Effector memory CD8-positive, alpha-beta T cell (primary cell): ENCODE data around the gene FLOT1.
"Not testable (repeated sequence)": the region's sequence is repeated elsewhere in the genome, so short reads cannot be mapped to it uniquely, and the experiment has no call there.

ENCODE experiments used
- ATAC-seq: fragments of 150-1000 bp; cut with Tn5 transposase; replicated peaks from 2 replicates; pipeline ENCODE4 v1.10.0; 2021; ENCODE audit warnings: mild to moderate bottlenecking, moderate library complexity
- DNase-seq, 3 experiments: peaks; one replicate each; pipeline ENCODE4 v3.0.0; 2021
- H3K27ac Mint-ChIP-seq, 2 donors: one replicate each; pipeline ENCODE4 v1.8.0; 2022; ENCODE audit warnings: mild to moderate bottlenecking in 2 of 2, mixed read lengths in 2 of 2, moderate library complexity in 2 of 2
- H3K27me3 Mint-ChIP-seq, 2 donors: one replicate each; pipeline ENCODE4 v1.8.0; 2022; ENCODE audit warnings: mixed read lengths in 2 of 2
- H3K36me3 Mint-ChIP-seq: one replicate; pipeline ENCODE4 v1.8.0; 2022; ENCODE audit warnings: mild to moderate bottlenecking, moderate library complexity, mixed read lengths; ENCODE audit not compliant: insufficient read depth
- H3K4me1 Mint-ChIP-seq, 2 donors: one replicate each; pipeline ENCODE4 v1.8.0; 2022; ENCODE audit warnings: low read depth in 2 of 2, mixed read lengths in 2 of 2
- H3K4me3 Mint-ChIP-seq, 2 donors: one replicate each; pipeline ENCODE4 v1.8.0; 2022; ENCODE audit warnings: mild to moderate bottlenecking in 2 of 2, mixed read lengths in 2 of 2, moderate library complexity in 2 of 2
- H3K9me3 Mint-ChIP-seq, 2 donors: one replicate each; pipeline ENCODE4 v1.8.0; 2022; ENCODE audit warnings: mixed read lengths in 2 of 2

The FLOT1 gene

GRCh38 chr6:30775104-30775503 is 32.6 kb upstream of the FLOT1 start:
- Mint-ChIP-seq H3K4me3 (no peak overlapping the region), H3K36me3 (no peaks in the 10 kb centered on the region), H3K9me3 (no peaks in the 10 kb centered on the region), H3K27me3 (no peaks in the 10 kb centered on the region), H3K27ac (no peak overlapping the region), H3K4me1 (peaks cover 2 to 5% of the 10 kb centered on the region in 2 donors)
- ATAC-seq: no peak
- no peak for DNase-seq

GRCh38 chr6:30774701-30775100 is 32.2 kb upstream of the FLOT1 start:
- H3K36me3 Mint-ChIP-seq: peaks cover under 1% of the 10 kb centered on the region
- DNase-seq (no peak), ATAC-seq (no peak)
- no peak overlapping the region for H3K4me3 Mint-ChIP-seq
- peaks cover 6 to 9% of the 10 kb centered on the region in 2 donors for H3K4me1 Mint-ChIP-seq
- H3K27ac Mint-ChIP-seq: no peak overlapping the region
- H3K9me3 Mint-ChIP-seq: no peaks in the 10 kb centered on the region
- H3K27me3 Mint-ChIP-seq: no peaks in the 10 kb centered on the region

- no peak overlapping the region for H3K4me3 Mint-ChIP-seq
- peaks cover 2% of the 10 kb centered on the region for H3K36me3 Mint-ChIP-seq
- no peak overlapping the region for H3K27ac Mint-ChIP-seq
- H3K27me3 Mint-ChIP-seq: no peaks in the 10 kb centered on the region
- no peaks in the 10 kb centered on the region for H3K9me3 Mint-ChIP-seq
- ATAC-seq: no peak
- DNase-seq: no peak
- peaks cover 20 to 24% of the 10 kb centered on the region in 2 donors for H3K4me1 Mint-ChIP-seq
Observed at GRCh38 chr6:30770592-30770991, 28.1 kb upstream of the FLOT1 start.

GRCh38 chr6:30769853-30770524 is 27.5 kb upstream of the FLOT1 start:
- no peak for ATAC-seq

GRCh38 chr6:30769088-30769852 is 26.8 kb upstream of the FLOT1 start:
- H3K4me3 Mint-ChIP-seq: peak overlapping the region; percentile 60 to 66
- ATAC-seq (peak; percentile 84), DNase-seq (peak; percentile 16 to 27 (median 21))
- peak overlapping the region; percentile 82 to 85 for H3K27ac Mint-ChIP-seq
- peaks cover 21 to 24% of the 10 kb centered on the region in 2 donors for H3K4me1 Mint-ChIP-seq
- H3K27me3 Mint-ChIP-seq: no peaks in the 10 kb centered on the region
- no peaks in the 10 kb centered on the region for H3K9me3 Mint-ChIP-seq
- peaks cover 2% of the 10 kb centered on the region for H3K36me3 Mint-ChIP-seq

More at GRCh38 chr6:30769853-30770524, 27.5 kb upstream of the FLOT1 start:
- H3K27ac Mint-ChIP-seq: peak overlapping the region; percentile 82 to 85
- H3K36me3 Mint-ChIP-seq: peaks cover 2% of the 10 kb centered on the region
- peaks cover 20 to 24% of the 10 kb centered on the region in 2 donors for H3K4me1 Mint-ChIP-seq
- no peaks in the 10 kb centered on the region for H3K9me3 Mint-ChIP-seq
- H3K27me3 Mint-ChIP-seq: no peaks in the 10 kb centered on the region
- peak overlapping the region; percentile 60 to 66 for H3K4me3 Mint-ChIP-seq
- DNase-seq: no peak

- peaks cover 27 to 29% of the 10 kb centered on the region in 2 donors for H3K4me1 Mint-ChIP-seq
- H3K4me3 Mint-ChIP-seq: peak overlapping the region; percentile 60 to 66
- H3K9me3 Mint-ChIP-seq: no peaks in the 10 kb centered on the region
- peaks cover 2% of the 10 kb centered on the region for H3K36me3 Mint-ChIP-seq
- ATAC-seq: peak; percentile 47
- DNase-seq: no peak
- peaks cover 0 to 3% of the 10 kb centered on the region in 2 donors for H3K27me3 Mint-ChIP-seq
- peak overlapping the region; percentile 82 to 85 for H3K27ac Mint-ChIP-seq
Observed at GRCh38 chr6:30768634-30769087, 26.2 kb upstream of the FLOT1 start.

GRCh38 chr6:30767944-30768301 is 25.4 kb upstream of the FLOT1 start:
- H3K36me3 Mint-ChIP-seq: peaks cover 2% of the 10 kb centered on the region
- DNase-seq (no peak), ATAC-seq (no peak)
- peak overlapping the region in 1 of 2 donors; percentile 82 for H3K27ac Mint-ChIP-seq
- peaks cover 28 to 30% of the 10 kb centered on the region in 2 donors for H3K4me1 Mint-ChIP-seq
- H3K9me3 Mint-ChIP-seq: no peaks in the 10 kb centered on the region
- H3K4me3 Mint-ChIP-seq: peak overlapping the region in 1 of 2 donors; percentile 39
- H3K27me3 Mint-ChIP-seq: peaks cover 0 to 8% of the 10 kb centered on the region in 2 donors

GRCh38 chr6:30767158-30767943 is 24.9 kb upstream of the FLOT1 start:
- Mint-ChIP-seq H3K36me3 (peaks cover 2% of the 10 kb centered on the region), H3K27me3 (peaks cover 0 to 8% of the 10 kb centered on the region in 2 donors), H3K4me3 (no peak overlapping the region), H3K9me3 (no peaks in the 10 kb centered on the region), H3K27ac (no peak overlapping the region), H3K4me1 (peaks cover 28 to 30% of the 10 kb centered on the region in 2 donors)
- no peak for DNase-seq
- no peak for ATAC-seq

GRCh38 chr6:30766461-30767157 is 24.1 kb upstream of the FLOT1 start:
- H3K4me1 Mint-ChIP-seq: peaks cover 28 to 30% of the 10 kb centered on the region in 2 donors
- no peak overlapping the region for H3K4me3 Mint-ChIP-seq
- peaks cover 0 to 8% of the 10 kb centered on the region in 2 donors for H3K27me3 Mint-ChIP-seq
- peak overlapping the region in 1 of 2 donors; percentile 30 for H3K27ac Mint-ChIP-seq
- ATAC-seq: no peak
- no peak for DNase-seq
- peaks cover 2% of the 10 kb centered on the region for H3K36me3 Mint-ChIP-seq
- H3K9me3 Mint-ChIP-seq: no peaks in the 10 kb centered on the region

GRCh38 chr6:30765495-30765894 is 23.0 kb upstream of the FLOT1 start:
- H3K27me3 Mint-ChIP-seq, H3K9me3 Mint-ChIP-seq, ATAC-seq, H3K27ac Mint-ChIP-seq, H3K36me3 Mint-ChIP-seq, DNase-seq, H3K4me3 Mint-ChIP-seq: not testable (repeated sequence)
- H3K4me1 Mint-ChIP-seq: peaks cover 28% of the 10 kb centered on the region in 2 donors

- not testable (repeated sequence) for H3K9me3 Mint-ChIP-seq, H3K36me3 Mint-ChIP-seq, H3K27ac Mint-ChIP-seq, ATAC-seq, DNase-seq, H3K4me3 Mint-ChIP-seq, H3K27me3 Mint-ChIP-seq
- H3K4me1 Mint-ChIP-seq: peaks cover 20 to 21% of the 10 kb centered on the region in 2 donors
Observed at GRCh38 chr6:30764490-30765043, 22.1 kb upstream of the FLOT1 start.

GRCh38 chr6:30763618-30764489 is 21.4 kb upstream of the FLOT1 start:
- Mint-ChIP-seq H3K4me1 (peaks cover 13 to 14% of the 10 kb centered on the region in 2 donors), H3K36me3 (no peaks in the 10 kb centered on the region), H3K27me3 (peaks cover 0 to 8% of the 10 kb centered on the region in 2 donors), H3K4me3 (no peak overlapping the region), H3K9me3 (no peaks in the 10 kb centered on the region), H3K27ac (no peak overlapping the region)
- DNase-seq: no peak
- ATAC-seq: no peak
